Subcutaneous adipose tissue (tissue), 4 donors: ENCODE results near the gene HOGA1. TPM values are rescaled to one million over a fixed set of nuclear protein-coding genes. Genes with fewer than 3 reads are reported as not detected.

Experiments used
- CTCF ChIP-seq: fragments of 450-650 bp; IDR thresholded peaks from one replicate; pipeline ENCODE4 v1.5.1; 2016; ENCODE audit warnings: low read depth, mild to moderate bottlenecking, control low read depth, antibody characterized with exemption, moderate library complexity
- total RNA-seq, 4 donors: library from RNA; depleted of rRNA; stranded (reverse); fragments of >200 nt; gene quantifications; one replicate each; pipeline ENCODE4 v1.1.0, GENCODE V29; 2016

The HOGA1 gene
- total RNA-seq, 4 donors from 2014 or later = 4.8 to 14.1 (median 7.2) TPM

- no peak for TF ChIP-seq CTCF
These were observed 17.7 kb upstream of the HOGA1 start for GRCh38 chr10:97566336-97566996.

- no peak for TF ChIP-seq CTCF
These were observed 16.3 kb upstream of the HOGA1 start for GRCh38 chr10:97567891-97568290.

GRCh38 chr10:97570146-97570788 is 13.9 kb upstream of the HOGA1 start:
- TF ChIP-seq CTCF = no peak

- no peak for TF ChIP-seq CTCF
These were observed 13.3 kb upstream of the HOGA1 start for GRCh38 chr10:97570789-97571471.

- TF ChIP-seq CTCF = no peak
These were observed 12.6 kb upstream of the HOGA1 start for GRCh38 chr10:97571622-97572021.

GRCh38 chr10:97572214-97572989 is 11.8 kb upstream of the HOGA1 start, which contains the start of gene ANKRD2:
ANKRD2 (plus strand) TSS chr10:97572779; CDS start chr10:97572789, 10 bp downstream.
- no peak for TF ChIP-seq CTCF
